GM12873 (cell line): ENCODE measurements around the gene DNAJC5.

Experiments
- TF ChIP-seq, protein P1 (sequence below): IDR thresholded peaks from 2 replicates; pipeline ENCODE4 v1.5.1; 2012; ENCODE audit warnings: low read depth, mild to moderate bottlenecking, moderate library complexity, low read length, control low read depth; ENCODE audit not compliant: insufficient read depth; ENCODE audit errors: missing control alignments

The DNAJC5 gene

DNA sequence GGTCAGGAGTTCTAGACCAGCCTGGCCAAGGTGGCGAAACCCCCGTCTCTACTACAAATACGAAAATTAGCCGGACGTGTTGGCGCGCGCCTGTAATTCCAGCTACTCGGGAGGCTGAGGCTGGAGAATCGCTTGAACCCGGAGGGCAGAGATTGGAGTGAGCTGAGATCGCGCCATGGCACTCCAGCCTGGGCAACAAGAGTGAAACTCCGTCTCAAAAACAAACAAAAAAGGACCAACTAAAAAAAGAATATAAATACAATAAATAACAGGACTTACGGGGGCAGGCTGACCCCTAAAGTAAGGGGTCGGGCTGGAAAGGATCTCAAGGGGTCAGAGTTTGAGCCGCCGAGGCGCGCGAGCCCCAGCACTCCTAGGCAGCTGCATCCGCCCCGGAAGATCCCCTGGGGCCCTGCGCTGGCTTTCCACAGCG lies 30.4 kb upstream of the DNAJC5 start:
- TF ChIP-seq, protein P1, sequence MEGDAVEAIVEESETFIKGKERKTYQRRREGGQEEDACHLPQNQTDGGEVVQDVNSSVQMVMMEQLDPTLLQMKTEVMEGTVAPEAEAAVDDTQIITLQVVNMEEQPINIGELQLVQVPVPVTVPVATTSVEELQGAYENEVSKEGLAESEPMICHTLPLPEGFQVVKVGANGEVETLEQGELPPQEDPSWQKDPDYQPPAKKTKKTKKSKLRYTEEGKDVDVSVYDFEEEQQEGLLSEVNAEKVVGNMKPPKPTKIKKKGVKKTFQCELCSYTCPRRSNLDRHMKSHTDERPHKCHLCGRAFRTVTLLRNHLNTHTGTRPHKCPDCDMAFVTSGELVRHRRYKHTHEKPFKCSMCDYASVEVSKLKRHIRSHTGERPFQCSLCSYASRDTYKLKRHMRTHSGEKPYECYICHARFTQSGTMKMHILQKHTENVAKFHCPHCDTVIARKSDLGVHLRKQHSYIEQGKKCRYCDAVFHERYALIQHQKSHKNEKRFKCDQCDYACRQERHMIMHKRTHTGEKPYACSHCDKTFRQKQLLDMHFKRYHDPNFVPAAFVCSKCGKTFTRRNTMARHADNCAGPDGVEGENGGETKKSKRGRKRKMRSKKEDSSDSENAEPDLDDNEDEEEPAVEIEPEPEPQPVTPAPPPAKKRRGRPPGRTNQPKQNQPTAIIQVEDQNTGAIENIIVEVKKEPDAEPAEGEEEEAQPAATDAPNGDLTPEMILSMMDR, result no peak

DNA sequence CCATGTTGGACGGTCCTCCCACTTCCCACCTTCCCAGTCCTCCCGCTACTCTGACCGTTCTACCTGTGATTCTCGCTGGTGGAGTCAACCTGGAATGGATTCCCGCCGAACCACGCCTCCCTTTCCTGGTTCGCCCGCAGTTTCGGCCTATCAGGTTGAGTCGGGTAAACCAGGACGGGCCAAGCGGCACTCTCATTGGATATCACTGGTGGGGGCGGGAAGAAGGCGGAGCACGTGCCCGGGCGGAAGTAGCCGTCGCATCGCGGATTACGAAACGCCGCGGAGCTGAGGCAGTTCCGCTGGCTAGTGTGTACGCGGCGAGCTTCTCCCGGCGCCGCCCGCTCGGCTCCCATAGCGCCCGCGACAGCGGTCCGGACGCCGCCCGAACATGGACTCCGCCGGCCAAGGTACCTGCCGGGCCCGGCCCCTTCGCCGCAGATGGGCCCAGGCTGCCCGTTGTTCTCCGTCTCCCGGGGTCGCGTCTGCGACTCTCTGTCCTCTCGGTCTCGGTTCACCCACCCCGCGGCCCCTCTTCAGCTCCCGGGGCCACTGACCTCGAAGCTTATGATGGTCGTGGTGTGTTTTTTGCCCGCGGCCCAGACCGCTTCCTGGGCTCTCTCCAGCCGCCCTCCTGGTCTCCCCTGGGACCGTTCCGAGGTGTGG lies 29.8 kb upstream of the DNAJC5 start, which contains the start of gene TPD52L2:
TSS of gene TPD52L2 (plus strand) at position 293 of the 663 bp plus-strand sequence. CDS start at position 389, 96 bp downstream.
- TF ChIP-seq, protein P1, result no peak

DNA sequence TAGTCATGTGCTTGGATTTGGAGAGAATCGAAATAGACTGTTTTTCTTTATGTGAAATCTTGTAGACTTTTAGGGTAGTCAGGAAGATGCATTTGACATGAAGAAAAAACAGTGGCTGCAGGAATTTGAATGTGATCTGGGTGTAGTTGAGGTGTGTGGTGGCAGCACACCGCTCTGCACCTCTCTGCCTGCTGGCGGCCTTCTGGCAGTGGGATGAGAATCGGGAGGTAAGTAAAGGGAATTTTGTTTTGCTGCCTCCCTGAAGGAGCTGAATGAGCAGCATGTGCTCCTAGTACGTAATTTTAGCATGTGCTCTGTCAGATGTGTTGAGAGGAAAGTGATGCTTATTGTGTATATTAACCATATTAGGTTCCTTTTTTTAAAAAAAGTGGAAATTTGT lies 26.7 kb upstream of the DNAJC5 start:
- TF ChIP-seq, protein P1, result no peak

GRCh38 chr20:63873477-63873971 lies 21.4 kb upstream of the DNAJC5 start:
- TF ChIP-seq, protein P1, result no peak

- TF ChIP-seq, protein P1, result no peak
These were observed 18.4 kb upstream of the DNAJC5 start for GRCh38 chr20:63876489-63877036.

- TF ChIP-seq, protein P1, result no peak
These were observed 17.0 kb upstream of the DNAJC5 start for GRCh38 chr20:63877755-63878470.
